Measurements from ENCODE around the gene SH3YL1. TPM values are rescaled to one million over a fixed set of nuclear protein-coding genes. Genes with fewer than 3 reads are reported as not detected.
"Not testable (repeated sequence)": the region's sequence is repeated elsewhere in the genome, so short reads cannot be mapped to it uniquely, and the experiment has no call there.

SH3YL1 gene
- total RNA-seq, 6 experiments from 2014 or later: 9.9 to 14.2 (median 12.7) TPM

DNA sequence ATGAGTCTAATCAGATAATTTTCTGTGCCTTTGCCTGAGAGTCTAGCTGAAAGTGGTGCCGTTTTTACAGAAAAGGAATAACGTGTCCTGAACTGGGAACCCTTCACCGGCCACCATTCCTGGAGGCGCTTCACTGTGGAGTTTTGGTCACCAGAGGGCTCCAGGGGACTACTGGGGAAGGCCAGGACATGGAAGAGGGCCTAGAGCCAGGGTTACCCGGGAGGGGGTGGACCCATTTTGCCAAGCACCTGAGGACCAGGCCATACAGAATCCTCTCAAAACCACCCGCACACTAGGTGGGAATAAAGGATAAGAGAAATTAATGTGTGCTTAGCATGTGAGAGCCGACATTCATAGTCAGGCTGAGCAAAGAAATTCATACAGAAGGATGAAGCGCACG, 91.7 kb downstream of the SH3YL1 start:
- not testable (repeated sequence) for DNase-seq; H3K27me3 Mint-ChIP-seq (ENCODE audit: insufficient read depth)

DNA sequence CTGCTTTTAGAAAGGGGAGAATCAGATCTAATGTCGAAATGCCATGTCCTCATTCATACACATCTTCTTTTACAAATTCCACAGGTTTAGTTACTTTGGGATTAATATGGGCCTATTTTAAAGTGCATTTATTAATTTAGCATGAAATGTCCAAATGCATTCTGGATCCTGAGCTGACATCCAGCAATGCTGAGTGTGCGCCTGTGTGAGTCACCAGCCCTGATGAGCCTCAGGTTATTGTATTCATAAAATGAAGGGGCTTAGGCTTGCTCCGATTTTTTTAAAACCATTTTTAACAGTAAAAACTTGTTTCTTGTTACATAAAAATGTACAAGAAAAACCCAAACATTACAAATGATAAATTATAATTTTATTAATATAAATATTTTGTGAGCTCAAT, 94.1 kb downstream of the SH3YL1 start:
- no peaks in the 10 kb centered on the region for H3K4me1 Mint-ChIP-seq (ENCODE audit: low read depth)
- H3K9me3 Mint-ChIP-seq: peaks cover 18% of the 10 kb centered on the region
- no peaks in the 10 kb centered on the region for H3K36me3 Mint-ChIP-seq (ENCODE audit: low read depth)
- peaks cover 3% of the 10 kb centered on the region; the same call in 1 of the 2 replicates for H3K27me3 Mint-ChIP-seq (ENCODE audit: insufficient read depth)
- TF ChIP-seq, protein P1, sequence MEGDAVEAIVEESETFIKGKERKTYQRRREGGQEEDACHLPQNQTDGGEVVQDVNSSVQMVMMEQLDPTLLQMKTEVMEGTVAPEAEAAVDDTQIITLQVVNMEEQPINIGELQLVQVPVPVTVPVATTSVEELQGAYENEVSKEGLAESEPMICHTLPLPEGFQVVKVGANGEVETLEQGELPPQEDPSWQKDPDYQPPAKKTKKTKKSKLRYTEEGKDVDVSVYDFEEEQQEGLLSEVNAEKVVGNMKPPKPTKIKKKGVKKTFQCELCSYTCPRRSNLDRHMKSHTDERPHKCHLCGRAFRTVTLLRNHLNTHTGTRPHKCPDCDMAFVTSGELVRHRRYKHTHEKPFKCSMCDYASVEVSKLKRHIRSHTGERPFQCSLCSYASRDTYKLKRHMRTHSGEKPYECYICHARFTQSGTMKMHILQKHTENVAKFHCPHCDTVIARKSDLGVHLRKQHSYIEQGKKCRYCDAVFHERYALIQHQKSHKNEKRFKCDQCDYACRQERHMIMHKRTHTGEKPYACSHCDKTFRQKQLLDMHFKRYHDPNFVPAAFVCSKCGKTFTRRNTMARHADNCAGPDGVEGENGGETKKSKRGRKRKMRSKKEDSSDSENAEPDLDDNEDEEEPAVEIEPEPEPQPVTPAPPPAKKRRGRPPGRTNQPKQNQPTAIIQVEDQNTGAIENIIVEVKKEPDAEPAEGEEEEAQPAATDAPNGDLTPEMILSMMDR (IDR thresholded peaks at IDR 0.05): no peak
- no peak overlapping the region for H3K27ac Mint-ChIP-seq
- no peak for DNase-seq
- no peak overlapping the region for H3K4me3 Mint-ChIP-seq

More for the DNA sequence above, 91.7 kb downstream of the SH3YL1 start:
- H3K4me1 Mint-ChIP-seq (ENCODE audit: low read depth): peaks cover 16% of the 10 kb centered on the region
- not testable (repeated sequence) for H3K27ac Mint-ChIP-seq; H3K4me3 Mint-ChIP-seq; H3K36me3 Mint-ChIP-seq (ENCODE audit: low read depth)
- TF ChIP-seq, protein P1 (IDR thresholded peaks at IDR 0.05): peak; percentile 33; the same call in 1 of the 2 replicates
- H3K9me3 Mint-ChIP-seq: peaks cover 18% of the 10 kb centered on the region

Other genes with a start within 250 kb of the SH3YL1 start
- not detected for gene FAM110C, start 217.5 kb downstream of the SH3YL1 start, total RNA-seq (2021; fragmentation: NEBNext Ultra II Directional; extraction: Animal tissue kit (Norgen Biotek cat#: 25700))
- 10 to 100 TPM; 83.4 to 95.3 (median 89.2) TPM for gene ACP1, start 915 bp upstream of the SH3YL1 start, total RNA-seq (2021; fragmentation: NEBNext Ultra II Directional; extraction: Animal tissue kit (Norgen Biotek cat#: 25700))
- gene ALKAL2, start 24.1 kb upstream of the SH3YL1 start, total RNA-seq (2021; fragmentation: NEBNext Ultra II Directional; extraction: Animal tissue kit (Norgen Biotek cat#: 25700)): not detected